GM23338 (cell line): Measurements from ENCODE around the gene TTYH1. TPM values are rescaled to one million over a fixed set of nuclear protein-coding genes. Genes with fewer than 3 reads are reported as not detected.
"Not testable (repeated sequence)": the region's sequence is repeated elsewhere in the genome, so short reads cannot be mapped to it uniquely, and the experiment has no call there.

Source experiments
- ATAC-seq: fragments of 200-7000 bp; cut with Tn5 transposase; 3 replicates; pipeline ENCODE4 v1.9.1; 2020
- DNase-seq: peaks from one replicate; pipeline ENCODE4 v3.0.0-alpha.2; 2015; ENCODE audit warnings: low spot score
- H2AFZ ChIP-seq: fragments of 200-600 bp; sonication (generic); 2 replicates; pipeline ENCODE4 v1.8.0; 2016; ENCODE audit warnings: antibody characterized with exemption, mild to moderate bottlenecking, moderate library complexity
- H3F3A ChIP-seq: fragments of 200-600 bp; sonication (generic); replicated peaks from 2 replicates; pipeline ENCODE4 v1.8.0; 2017; ENCODE audit warnings: antibody characterized with exemption, mixed run types, low read depth
- H3K27ac ChIP-seq: fragments of 200-600 bp; sonication (generic); 2 replicates; pipeline ENCODE4 v1.6.1; 2016; ENCODE audit warnings: low read depth
- H3K27me3 ChIP-seq: fragments of 200-600 bp; sonication (generic); 2 replicates; pipeline ENCODE4 v1.8.0; 2016; ENCODE audit warnings: mild to moderate bottlenecking, mixed run types, moderate library complexity; ENCODE audit not compliant: insufficient read depth
- H3K36me3 ChIP-seq: fragments of 200-600 bp; sonication (generic); 2 replicates; pipeline ENCODE4 v1.8.0; 2016; ENCODE audit warnings: mild to moderate bottlenecking; ENCODE audit not compliant: insufficient read depth
- H3K4me1 ChIP-seq: fragments of 200-600 bp; sonication (generic); 2 replicates; pipeline ENCODE4 v1.8.0; 2016; ENCODE audit warnings: mild to moderate bottlenecking, moderate library complexity; ENCODE audit not compliant: insufficient read depth
- H3K4me2 ChIP-seq: fragments of 200-600 bp; sonication (generic); 2 replicates; pipeline ENCODE4 v1.7.1; 2017; ENCODE audit warnings: mixed run types
- H3K4me3 ChIP-seq: fragments of 200-600 bp; sonication (generic); 2 replicates; pipeline ENCODE4 v1.6.1; 2016; ENCODE audit warnings: mixed run types
- H3K79me2 ChIP-seq: fragments of 200-600 bp; sonication (generic); replicated peaks from 2 replicates; pipeline ENCODE4 v1.8.0; 2017; ENCODE audit warnings: mild to moderate bottlenecking; ENCODE audit not compliant: insufficient read depth
- H3K9me2 ChIP-seq: fragments of 200-600 bp; sonication (generic); 2 replicates; pipeline ENCODE4 v1.8.0; 2017; ENCODE audit not compliant: insufficient read depth
- H4K20me1 ChIP-seq: fragments of 200-600 bp; sonication (generic); replicated peaks from 2 replicates; pipeline ENCODE4 v1.8.0; 2017; ENCODE audit warnings: mild to moderate bottlenecking; ENCODE audit not compliant: insufficient read depth
- H3K27ac Mint-ChIP-seq: 2 replicates; pipeline ENCODE4 v1.8.0; 2020; ENCODE audit warnings: inconsistent platforms, mild to moderate bottlenecking, moderate library complexity, mixed read lengths
- H3K27me3 Mint-ChIP-seq: 3 replicates; pipeline ENCODE4 v1.8.0; 2022; ENCODE audit warnings: low read depth, mild to moderate bottlenecking, moderate library complexity, mixed read lengths, inconsistent platforms; ENCODE audit not compliant: insufficient read depth, poor library complexity
- H3K36me3 Mint-ChIP-seq: 3 replicates; pipeline ENCODE4 v1.8.0; 2021; ENCODE audit warnings: low read depth, mild to moderate bottlenecking, inconsistent platforms, moderate library complexity, mixed read lengths
- H3K4me1 Mint-ChIP-seq: 3 replicates; pipeline ENCODE4 v1.8.0; 2020; ENCODE audit warnings: mild to moderate bottlenecking, inconsistent platforms, mixed read lengths
- H3K4me3 Mint-ChIP-seq: 3 replicates; pipeline ENCODE4 v1.8.0; 2021; ENCODE audit warnings: moderate library complexity, mild to moderate bottlenecking, inconsistent platforms, mixed read lengths
- H3K9me3 Mint-ChIP-seq: 3 replicates; pipeline ENCODE4 v1.8.0; 2020; ENCODE audit warnings: moderate library complexity, mild to moderate bottlenecking, inconsistent platforms, mixed read lengths
- CREB1 ChIP-seq: fragments of 250-450 bp; sonication (Bioruptor Pico); IDR thresholded peaks from 2 replicates; pipeline ENCODE4 v1.5.0; 2020; ENCODE audit warnings: low read depth, mild to moderate bottlenecking, moderate library complexity
- EZH2 ChIP-seq: fragments of 200-600 bp; sonication (generic); IDR thresholded peaks from one replicate; pipeline ENCODE4 v1.8.0; 2017; ENCODE audit warnings: antibody characterized with exemption, mild to moderate bottlenecking, low read depth; ENCODE audit not compliant: unreplicated experiment
- EZH2phosphoT487 ChIP-seq: fragments of 200-600 bp; sonication (generic); IDR thresholded peaks from one replicate; pipeline ENCODE4 v1.8.1; 2018; ENCODE audit warnings: antibody characterized with exemption; ENCODE audit not compliant: unreplicated experiment
- JUNB ChIP-seq: IDR thresholded peaks from one replicate; pipeline ENCODE4 v1.6.1; 2016; ENCODE audit warnings: antibody characterized with exemption; ENCODE audit not compliant: unreplicated experiment
- NANOG ChIP-seq: IDR thresholded peaks from 2 replicates; pipeline ENCODE4 v1.6.1; 2016; ENCODE audit warnings: antibody characterized with exemption, borderline replicate concordance
- POLR2AphosphoS5 ChIP-seq: IDR thresholded peaks from 2 replicates; pipeline ENCODE4 v1.6.1; 2016; ENCODE audit warnings: antibody characterized with exemption, low read depth
- STAT1 ChIP-seq: IDR thresholded peaks from one replicate; pipeline ENCODE4 v1.6.1; 2016; ENCODE audit warnings: antibody characterized with exemption; ENCODE audit not compliant: unreplicated experiment
- ZNF114 ChIP-seq: fragments of 250-450 bp; sonication (Bioruptor Pico); IDR thresholded peaks from 2 replicates; pipeline ENCODE4 v1.5.0; 2020; ENCODE audit warnings: mild to moderate bottlenecking, moderate library complexity
- ZNF331 ChIP-seq: fragments of 250-450 bp; sonication (Bioruptor Pico); IDR thresholded peaks from 2 replicates; pipeline ENCODE4 v1.5.0; 2020; ENCODE audit warnings: low read depth, mild to moderate bottlenecking, moderate library complexity
- polyA plus RNA-seq: library from polyadenylated mRNA; unstranded; fragments of >200 nt; fragmentation: Nextera tagmentation; extraction: Ambion mirVana; gene quantifications from 2 replicates; pipeline ENCODE4 v1.2.1, GENCODE V29; 2016
- total RNA-seq: library from RNA; depleted of rRNA; stranded (reverse); fragments of >200 nt; shearing (Covaris generic); gene quantifications from 2 replicates; pipeline ENCODE4 v1.2.3, GENCODE V29; 2014
- TF ChIP-seq, protein P1 (sequence below): fragments of 250-450 bp; sonication (Bioruptor Pico); IDR thresholded peaks from 2 replicates; pipeline ENCODE4 v1.5.0; 2020; ENCODE audit warnings: mild to moderate bottlenecking, moderate library complexity
- TF ChIP-seq, protein P2 (sequence below), 2 experiments: fragments of 200-600 bp in 1 of 2; sonication (generic) in 1 of 2; conservative IDR thresholded peaks; 2 replicates each; pipeline versions ENCODE4 v1.5.1 to v1.6.1; 2016 to 2017; ENCODE audit warnings: antibody characterized with exemption in 2 of 2, low read depth in 2 of 2, mild to moderate bottlenecking in 2 of 2, moderate library complexity in 1 of 2
- TF ChIP-seq, protein P3 (sequence below): IDR thresholded peaks from 2 replicates; pipeline ENCODE4 v1.6.1; 2016; ENCODE audit warnings: antibody characterized with exemption

TTYH1 gene
- total and polyA plus RNA-seq, 2 experiments from 2014 or later: 18.2 to 40.8 TPM

DNA sequence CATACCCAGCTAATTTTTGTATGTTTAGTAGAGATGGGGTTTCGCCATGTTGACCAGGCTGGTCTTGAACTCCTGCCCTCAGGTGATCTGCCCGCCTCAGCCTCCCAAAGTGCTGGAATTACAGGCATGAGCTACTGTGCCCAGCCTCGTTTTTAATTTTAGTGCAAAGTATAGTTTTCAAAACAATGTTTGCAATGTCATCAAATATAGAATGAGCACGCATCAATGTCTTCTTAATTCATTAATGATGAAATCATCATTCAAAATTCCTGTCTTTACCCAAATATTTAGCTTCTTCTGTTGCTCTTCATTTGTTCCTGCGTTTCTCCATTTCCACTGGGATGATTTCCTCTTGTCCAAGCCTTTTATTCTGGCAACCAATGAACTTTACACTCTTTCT, 43.8 kb upstream of the TTYH1 start:
- not testable (repeated sequence) for H3K4me2 ChIP-seq, H3K9me2 ChIP-seq, H3K4me3 Mint-ChIP-seq, H3K27me3 ChIP-seq, H4K20me1 ChIP-seq, H3K27ac Mint-ChIP-seq, H3F3A ChIP-seq, H3K36me3 ChIP-seq, H3K27me3 Mint-ChIP-seq, H3K36me3 Mint-ChIP-seq, ATAC-seq, H3K4me3 ChIP-seq, H2AFZ ChIP-seq, DNase-seq, H3K9me3 Mint-ChIP-seq, H3K27ac ChIP-seq, H3K79me2 ChIP-seq, H3K4me1 Mint-ChIP-seq, H3K4me1 ChIP-seq

DNA sequence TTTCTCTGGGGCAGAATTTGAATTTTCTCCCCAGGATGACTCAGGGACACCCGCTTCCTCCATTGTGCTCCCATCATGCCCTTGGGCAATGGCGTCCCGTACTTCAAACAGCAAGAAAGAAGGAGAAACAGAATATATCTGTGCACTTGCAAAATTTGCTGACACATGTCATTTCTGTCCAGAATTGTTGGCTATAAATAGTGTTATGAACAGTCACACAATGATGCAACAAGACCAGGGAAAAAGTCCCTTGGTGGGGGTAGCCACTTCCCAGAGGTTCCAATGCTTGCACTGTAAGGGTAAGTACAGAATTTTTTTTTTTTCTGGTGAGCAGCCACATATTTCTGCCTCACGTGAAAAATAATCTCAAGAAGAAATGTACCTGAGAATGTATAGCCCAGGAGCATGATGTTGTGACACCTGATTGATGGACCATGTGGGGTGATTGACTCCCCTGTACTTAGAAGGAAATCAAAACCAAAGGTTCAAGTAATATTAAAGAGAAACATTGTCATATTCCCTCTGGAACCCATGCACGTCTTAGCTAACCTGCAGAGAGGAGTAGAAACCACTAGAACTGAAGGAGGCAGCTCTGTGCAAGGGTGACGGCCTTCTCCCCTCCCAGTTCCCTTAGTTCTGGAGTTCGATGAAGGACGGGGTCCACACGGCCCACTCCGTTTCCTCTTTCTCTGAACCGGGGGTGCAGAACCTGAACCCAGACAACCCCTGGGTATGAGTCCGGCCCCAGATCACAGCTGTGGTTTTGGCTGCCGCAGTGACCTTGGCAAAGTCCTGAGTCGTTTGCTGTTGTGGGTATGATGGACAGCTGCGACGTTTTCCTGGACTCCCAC, 41.3 kb upstream of the TTYH1 start:
- ATAC-seq: no peak
- Histone ChIP-seq H3K4me3 (no peak overlapping the region), H4K20me1 (no peaks in the 10 kb centered on the region), H3K27ac (no peak overlapping the region), H3K4me1 (no peaks in the 10 kb centered on the region), H3F3A (no peaks in the 10 kb centered on the region), H3K36me3 (no peaks in the 10 kb centered on the region), H2AFZ (no peak overlapping the region), H3K27me3 (no peaks in the 10 kb centered on the region), H3K4me2 (no peak overlapping the region), H3K79me2 (no peaks in the 10 kb centered on the region), H3K9me2 (no peaks in the 10 kb centered on the region)
- no peaks in the 10 kb centered on the region; the same call in 2 of the 3 replicates for H3K36me3 Mint-ChIP-seq
- H3K4me3 Mint-ChIP-seq: no peak overlapping the region
- no peak for DNase-seq
- peaks cover 12% of the 10 kb centered on the region; the same call in 2 of the 3 replicates for H3K9me3 Mint-ChIP-seq
- H3K27ac Mint-ChIP-seq: no peak overlapping the region
- peaks cover 1% of the 10 kb centered on the region for H3K27me3 Mint-ChIP-seq
- H3K4me1 Mint-ChIP-seq: no peaks in the 10 kb centered on the region
- TF ChIP-seq EZH2phosphoT487 (no peak), STAT1 (no peak), ZNF331 (CRISPR knock-in tag) (no peak), EZH2 (no peak), ZNF114 (no peak), POLR2AphosphoS5 (no peak), JUNB (no peak), CREB1 (no peak), NANOG (no peak)
- TF ChIP-seq, protein P1, sequence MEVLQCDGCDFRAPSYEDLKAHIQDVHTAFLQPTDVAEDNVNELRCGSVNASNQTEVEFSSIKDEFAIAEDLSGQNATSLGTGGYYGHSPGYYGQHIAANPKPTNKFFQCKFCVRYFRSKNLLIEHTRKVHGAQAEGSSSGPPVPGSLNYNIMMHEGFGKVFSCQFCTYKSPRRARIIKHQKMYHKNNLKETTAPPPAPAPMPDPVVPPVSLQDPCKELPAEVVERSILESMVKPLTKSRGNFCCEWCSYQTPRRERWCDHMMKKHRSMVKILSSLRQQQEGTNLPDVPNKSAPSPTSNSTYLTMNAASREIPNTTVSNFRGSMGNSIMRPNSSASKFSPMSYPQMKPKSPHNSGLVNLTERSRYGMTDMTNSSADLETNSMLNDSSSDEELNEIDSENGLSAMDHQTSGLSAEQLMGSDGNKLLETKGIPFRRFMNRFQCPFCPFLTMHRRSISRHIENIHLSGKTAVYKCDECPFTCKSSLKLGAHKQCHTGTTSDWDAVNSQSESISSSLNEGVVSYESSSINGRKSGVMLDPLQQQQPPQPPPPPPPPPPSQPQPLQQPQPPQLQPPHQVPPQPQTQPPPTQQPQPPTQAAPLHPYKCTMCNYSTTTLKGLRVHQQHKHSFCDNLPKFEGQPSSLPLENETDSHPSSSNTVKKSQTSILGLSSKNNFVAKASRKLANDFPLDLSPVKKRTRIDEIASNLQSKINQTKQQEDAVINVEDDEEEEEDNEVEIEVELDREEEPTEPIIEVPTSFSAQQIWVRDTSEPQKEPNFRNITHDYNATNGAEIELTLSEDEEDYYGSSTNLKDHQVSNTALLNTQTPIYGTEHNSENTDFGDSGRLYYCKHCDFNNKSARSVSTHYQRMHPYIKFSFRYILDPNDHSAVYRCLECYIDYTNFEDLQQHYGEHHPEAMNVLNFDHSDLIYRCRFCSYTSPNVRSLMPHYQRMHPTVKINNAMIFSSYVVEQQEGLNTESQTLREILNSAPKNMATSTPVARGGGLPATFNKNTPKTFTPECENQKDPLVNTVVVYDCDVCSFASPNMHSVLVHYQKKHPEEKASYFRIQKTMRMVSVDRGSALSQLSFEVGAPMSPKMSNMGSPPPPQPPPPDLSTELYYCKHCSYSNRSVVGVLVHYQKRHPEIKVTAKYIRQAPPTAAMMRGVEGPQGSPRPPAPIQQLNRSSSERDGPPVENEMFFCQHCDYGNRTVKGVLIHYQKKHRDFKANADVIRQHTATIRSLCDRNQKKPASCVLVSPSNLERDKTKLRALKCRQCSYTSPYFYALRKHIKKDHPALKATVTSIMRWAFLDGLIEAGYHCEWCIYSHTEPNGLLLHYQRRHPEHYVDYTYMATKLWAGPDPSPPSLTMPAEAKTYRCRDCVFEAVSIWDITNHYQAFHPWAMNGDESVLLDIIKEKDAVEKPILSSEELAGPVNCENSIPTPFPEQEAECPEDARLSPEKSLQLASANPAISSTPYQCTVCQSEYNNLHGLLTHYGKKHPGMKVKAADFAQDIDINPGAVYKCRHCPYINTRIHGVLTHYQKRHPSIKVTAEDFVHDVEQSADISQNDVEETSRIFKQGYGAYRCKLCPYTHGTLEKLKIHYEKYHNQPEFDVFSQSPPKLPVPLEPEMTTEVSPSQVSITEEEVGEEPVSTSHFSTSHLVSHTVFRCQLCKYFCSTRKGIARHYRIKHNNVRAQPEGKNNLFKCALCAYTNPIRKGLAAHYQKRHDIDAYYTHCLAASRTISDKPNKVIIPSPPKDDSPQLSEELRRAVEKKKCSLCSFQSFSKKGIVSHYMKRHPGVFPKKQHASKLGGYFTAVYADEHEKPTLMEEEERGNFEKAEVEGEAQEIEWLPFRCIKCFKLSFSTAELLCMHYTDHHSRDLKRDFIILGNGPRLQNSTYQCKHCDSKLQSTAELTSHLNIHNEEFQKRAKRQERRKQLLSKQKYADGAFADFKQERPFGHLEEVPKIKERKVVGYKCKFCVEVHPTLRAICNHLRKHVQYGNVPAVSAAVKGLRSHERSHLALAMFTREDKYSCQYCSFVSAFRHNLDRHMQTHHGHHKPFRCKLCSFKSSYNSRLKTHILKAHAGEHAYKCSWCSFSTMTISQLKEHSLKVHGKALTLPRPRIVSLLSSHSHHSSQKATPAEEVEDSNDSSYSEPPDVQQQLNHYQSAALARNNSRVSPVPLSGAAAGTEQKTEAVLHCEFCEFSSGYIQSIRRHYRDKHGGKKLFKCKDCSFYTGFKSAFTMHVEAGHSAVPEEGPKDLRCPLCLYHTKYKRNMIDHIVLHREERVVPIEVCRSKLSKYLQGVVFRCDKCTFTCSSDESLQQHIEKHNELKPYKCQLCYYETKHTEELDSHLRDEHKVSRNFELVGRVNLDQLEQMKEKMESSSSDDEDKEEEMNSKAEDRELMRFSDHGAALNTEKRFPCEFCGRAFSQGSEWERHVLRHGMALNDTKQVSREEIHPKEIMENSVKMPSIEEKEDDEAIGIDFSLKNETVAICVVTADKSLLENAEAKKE (CRISPR knock-in tag): no peak
- TF ChIP-seq, protein P2, sequence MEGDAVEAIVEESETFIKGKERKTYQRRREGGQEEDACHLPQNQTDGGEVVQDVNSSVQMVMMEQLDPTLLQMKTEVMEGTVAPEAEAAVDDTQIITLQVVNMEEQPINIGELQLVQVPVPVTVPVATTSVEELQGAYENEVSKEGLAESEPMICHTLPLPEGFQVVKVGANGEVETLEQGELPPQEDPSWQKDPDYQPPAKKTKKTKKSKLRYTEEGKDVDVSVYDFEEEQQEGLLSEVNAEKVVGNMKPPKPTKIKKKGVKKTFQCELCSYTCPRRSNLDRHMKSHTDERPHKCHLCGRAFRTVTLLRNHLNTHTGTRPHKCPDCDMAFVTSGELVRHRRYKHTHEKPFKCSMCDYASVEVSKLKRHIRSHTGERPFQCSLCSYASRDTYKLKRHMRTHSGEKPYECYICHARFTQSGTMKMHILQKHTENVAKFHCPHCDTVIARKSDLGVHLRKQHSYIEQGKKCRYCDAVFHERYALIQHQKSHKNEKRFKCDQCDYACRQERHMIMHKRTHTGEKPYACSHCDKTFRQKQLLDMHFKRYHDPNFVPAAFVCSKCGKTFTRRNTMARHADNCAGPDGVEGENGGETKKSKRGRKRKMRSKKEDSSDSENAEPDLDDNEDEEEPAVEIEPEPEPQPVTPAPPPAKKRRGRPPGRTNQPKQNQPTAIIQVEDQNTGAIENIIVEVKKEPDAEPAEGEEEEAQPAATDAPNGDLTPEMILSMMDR (conservative IDR thresholded peaks at IDR 0.05; ENCODE audit: low read depth in 2 of 2): no peak
- TF ChIP-seq, protein P3, sequence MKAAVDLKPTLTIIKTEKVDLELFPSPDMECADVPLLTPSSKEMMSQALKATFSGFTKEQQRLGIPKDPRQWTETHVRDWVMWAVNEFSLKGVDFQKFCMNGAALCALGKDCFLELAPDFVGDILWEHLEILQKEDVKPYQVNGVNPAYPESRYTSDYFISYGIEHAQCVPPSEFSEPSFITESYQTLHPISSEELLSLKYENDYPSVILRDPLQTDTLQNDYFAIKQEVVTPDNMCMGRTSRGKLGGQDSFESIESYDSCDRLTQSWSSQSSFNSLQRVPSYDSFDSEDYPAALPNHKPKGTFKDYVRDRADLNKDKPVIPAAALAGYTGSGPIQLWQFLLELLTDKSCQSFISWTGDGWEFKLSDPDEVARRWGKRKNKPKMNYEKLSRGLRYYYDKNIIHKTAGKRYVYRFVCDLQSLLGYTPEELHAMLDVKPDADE: no peak
